Measurements from ENCODE around the gene SEMA7A. TPM values are rescaled to one million over a fixed set of nuclear protein-coding genes. Genes with fewer than 3 reads are reported as not detected.
"Not testable (repeated sequence)": the region's sequence is repeated elsewhere in the genome, so short reads cannot be mapped to it uniquely, and the experiment has no call there.

The SEMA7A gene
- total RNA-seq, 4 donors from 2014 or later = 1.2 to 7.6 (median 3.4) TPM

- ATAC-seq (ENCODE audit: low FRiP score) (no peak), DNase-seq (ENCODE audit: low spot score) (no peak)
- TF ChIP-seq, protein P1, sequence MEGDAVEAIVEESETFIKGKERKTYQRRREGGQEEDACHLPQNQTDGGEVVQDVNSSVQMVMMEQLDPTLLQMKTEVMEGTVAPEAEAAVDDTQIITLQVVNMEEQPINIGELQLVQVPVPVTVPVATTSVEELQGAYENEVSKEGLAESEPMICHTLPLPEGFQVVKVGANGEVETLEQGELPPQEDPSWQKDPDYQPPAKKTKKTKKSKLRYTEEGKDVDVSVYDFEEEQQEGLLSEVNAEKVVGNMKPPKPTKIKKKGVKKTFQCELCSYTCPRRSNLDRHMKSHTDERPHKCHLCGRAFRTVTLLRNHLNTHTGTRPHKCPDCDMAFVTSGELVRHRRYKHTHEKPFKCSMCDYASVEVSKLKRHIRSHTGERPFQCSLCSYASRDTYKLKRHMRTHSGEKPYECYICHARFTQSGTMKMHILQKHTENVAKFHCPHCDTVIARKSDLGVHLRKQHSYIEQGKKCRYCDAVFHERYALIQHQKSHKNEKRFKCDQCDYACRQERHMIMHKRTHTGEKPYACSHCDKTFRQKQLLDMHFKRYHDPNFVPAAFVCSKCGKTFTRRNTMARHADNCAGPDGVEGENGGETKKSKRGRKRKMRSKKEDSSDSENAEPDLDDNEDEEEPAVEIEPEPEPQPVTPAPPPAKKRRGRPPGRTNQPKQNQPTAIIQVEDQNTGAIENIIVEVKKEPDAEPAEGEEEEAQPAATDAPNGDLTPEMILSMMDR (IDR thresholded peaks at IDR 0.05) = no peak
These were observed 31.1 kb upstream of the SEMA7A start for GRCh38 chr15:74464897-74465296.

- TF ChIP-seq, protein P1 (IDR thresholded peaks at IDR 0.05) = no peak
- DNase-seq (ENCODE audit: low spot score) (no peak), ATAC-seq (ENCODE audit: low FRiP score) (no peak)
These were observed 30.5 kb upstream of the SEMA7A start for GRCh38 chr15:74464216-74464615.

DNA sequence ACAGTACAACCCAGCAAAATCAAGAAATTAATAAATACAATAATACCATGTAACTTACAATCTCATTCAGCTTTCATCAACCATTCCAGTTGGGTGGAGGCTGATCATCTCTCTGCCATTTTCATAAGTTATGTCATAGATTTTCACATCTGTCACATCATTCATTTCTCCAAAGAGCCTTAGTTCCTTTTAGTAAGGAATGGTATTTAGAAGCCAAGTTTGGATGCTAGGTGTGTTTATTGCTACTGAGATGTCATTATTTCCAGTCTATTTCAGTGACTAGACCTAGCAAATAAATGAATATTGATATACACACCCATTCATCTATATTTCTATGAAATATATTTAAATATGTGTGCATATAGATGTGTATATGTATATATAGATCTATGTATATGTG is 29.9 kb upstream of the SEMA7A start:
- TF ChIP-seq, protein P1 (IDR thresholded peaks at IDR 0.05) = no peak
- ATAC-seq (ENCODE audit: low FRiP score) (no peak), DNase-seq (ENCODE audit: low spot score) (no peak)

GRCh38 chr15:74461847-74462511 is 28.2 kb upstream of the SEMA7A start:
- DNase-seq (ENCODE audit: low spot score) (no peak), ATAC-seq (ENCODE audit: low FRiP score) (no peak)
- TF ChIP-seq, protein P1 (IDR thresholded peaks at IDR 0.05) = no peak

DNA sequence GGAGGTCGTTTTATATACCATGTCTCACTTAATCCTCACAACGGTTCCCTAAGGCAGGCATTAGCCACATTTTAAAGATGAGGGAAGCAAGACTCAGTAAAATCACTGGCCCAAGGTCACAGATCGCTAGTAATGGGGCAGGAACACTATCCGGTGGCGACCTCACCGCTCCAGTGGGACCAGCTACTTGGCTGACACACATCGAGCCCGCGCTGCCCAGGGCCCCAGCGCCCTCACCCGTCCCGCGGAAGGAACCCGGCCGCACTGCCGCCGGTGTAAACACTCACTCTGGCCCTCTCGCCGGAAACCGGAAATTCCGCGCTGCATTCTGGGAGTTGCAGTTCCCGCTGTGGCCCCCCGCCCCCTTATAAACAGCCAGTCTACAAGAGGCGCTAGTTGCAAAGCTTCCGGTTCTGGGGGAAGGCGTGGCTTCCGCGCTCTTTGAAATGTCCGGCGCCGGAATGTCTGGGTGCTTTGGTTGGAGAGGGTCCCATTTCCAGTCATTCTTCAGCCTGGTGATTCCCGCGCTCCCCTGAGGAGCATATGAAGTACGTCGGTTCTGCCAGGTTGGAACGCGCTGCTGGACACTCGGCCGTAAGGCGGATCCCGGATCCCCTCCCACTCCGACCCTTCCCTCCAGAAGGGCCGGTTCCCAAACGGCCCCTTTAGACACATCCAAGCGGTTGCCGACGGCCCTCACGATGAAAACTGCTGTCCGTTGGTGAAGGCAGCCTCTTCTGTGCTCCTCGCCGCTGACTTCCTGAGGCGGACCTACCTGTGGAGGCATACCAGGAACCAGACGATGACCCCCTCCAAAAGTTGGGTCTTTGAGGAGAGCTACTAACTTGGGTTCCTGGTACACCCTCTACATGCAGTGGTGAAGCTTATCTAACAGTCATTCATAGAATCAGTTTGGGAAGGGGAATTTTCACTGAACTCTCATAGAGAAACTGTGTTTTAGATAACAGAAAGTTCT is 27.4 kb upstream of the SEMA7A start, which contains the start of gene UBL7:
UBL7 (minus strand) TSS at position 290 of the 976 bp plus-strand sequence. CDS start 2,293 bp downstream, outside the sequence.
- TF ChIP-seq, protein P1 (IDR thresholded peaks at IDR 0.05) = no peak
- DNase-seq (ENCODE audit: low spot score) = peak; percentile 94
- peak; percentile 99 for ATAC-seq (ENCODE audit: low FRiP score)

DNA sequence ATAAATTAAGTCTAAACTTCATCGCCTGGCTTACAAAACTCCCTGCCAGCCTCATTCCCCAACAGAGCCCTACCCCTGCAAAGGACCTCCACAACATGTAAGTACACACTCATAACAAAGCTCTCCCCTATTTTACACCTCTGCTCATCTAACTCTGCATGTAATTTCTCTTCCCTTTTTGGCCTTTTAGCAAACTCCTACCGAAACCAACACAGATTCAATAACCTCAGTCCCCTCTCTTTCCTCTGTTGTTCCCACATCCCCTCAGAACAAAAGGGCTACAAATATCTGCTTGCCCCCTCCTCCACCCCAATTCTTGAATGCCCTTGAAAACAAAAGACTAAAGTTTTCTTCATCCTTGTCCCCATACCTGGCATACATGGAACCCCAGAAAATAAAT is 26.5 kb upstream of the SEMA7A start:
- TF ChIP-seq, protein P1 (IDR thresholded peaks at IDR 0.05) = no peak
- DNase-seq (ENCODE audit: low spot score) (no peak), ATAC-seq (ENCODE audit: low FRiP score) (no peak)

GRCh38 chr15:74459798-74460197 is 26.0 kb upstream of the SEMA7A start:
- not testable (repeated sequence) for ATAC-seq (ENCODE audit: low FRiP score)

More at GRCh38 chr15:74459798-74460197, 26.0 kb upstream of the SEMA7A start:
- DNase-seq (ENCODE audit: low spot score) = not testable (repeated sequence)
